K562 (cell line): ENCODE measurements around the gene SERPINA12. TPM values are rescaled to one million over a fixed set of nuclear protein-coding genes. Genes with fewer than 3 reads are reported as not detected.

Experiments
- ATAC-seq: fragments of 200-7000 bp; cut with Tn5 transposase; 3 replicates; pipeline ENCODE4 v1.9.1; 2020; ENCODE audit warnings: moderate library complexity
- BruUV-seq: library from RNA; stranded (reverse); fragments of 400-500 nt; replicated peaks from 2 replicates; lab custom pipeline; 2021; lab: Mats Ljungman, UMichigan
- CTCF ChIA-PET: fragments of 300-600 bp; formaldehyde crosslinking; extraction: SDS; loops from one replicate; lab custom pipeline; 2021; ENCODE audit warnings: low intra/inter-chr PET ratio; lab: Yijun Ruan, JAX
- POLR2A ChIA-PET: fragments of 300-600, 350-650 bp; sonication (Branson Sonifier 250); formaldehyde crosslinking; extraction: SDS; loops from one replicate; lab custom pipeline; 2021; ENCODE audit warnings: antibody characterized with exemption, inconsistent platforms; lab: Yijun Ruan, JAX
- DNase-seq, 4 experiments: peaks; one replicate each; pipeline versions ENCODE4 v3.0.0 to v3.0.0-alpha.2; 2011 to 2018; ENCODE audit warnings: low spot score in 3 of 4, mixed read lengths in 3 of 4; ENCODE audit errors: extremely low read depth in 1 of 4
- FAIRE-seq: peaks from 2 replicates; lab custom pipeline; 2011; peaks lifted over from hg19 to GRCh38; lab: Jason Lieb, UNC
- H2AFZ ChIP-seq: 2 replicates; pipeline ENCODE4 v1.6.0; 2011; ENCODE audit warnings: low read depth, low read length, control low read depth, inconsistent platforms
- H3K27ac ChIP-seq: fragments of 200-600 bp; 3 replicates; pipeline ENCODE4 v1.8.0; 2011; ENCODE audit warnings: low read depth, mild to moderate bottlenecking, control low read depth, inconsistent platforms, low read length, moderate library complexity, mixed read lengths; ENCODE audit errors: extremely low read depth
- H3K27me3 ChIP-seq, 2 experiments: fragments of 300-600 bp in 1 of 2; 2 replicates in 1 of 2; 3 replicates in 1 of 2; pipeline versions ENCODE4 v1.6.0 to v1.8.0; 2011; ENCODE audit warnings: inconsistent platforms in 2 of 2, low read length in 2 of 2, mild to moderate bottlenecking in 1 of 2, mixed read lengths in 1 of 2, moderate library complexity in 1 of 2; ENCODE audit not compliant: control insufficient read depth in 2 of 2, insufficient read depth in 2 of 2
- H3K36me3 ChIP-seq: fragments of 300-600 bp; 3 replicates; pipeline ENCODE4 v1.8.0; 2011; ENCODE audit warnings: mild to moderate bottlenecking, low read length, inconsistent platforms; ENCODE audit not compliant: control insufficient read depth, insufficient read depth
- H3K4me1 ChIP-seq, 2 experiments: fragments of 200-600 bp in 1 of 2; replicated peaks in 1 of 2; 2 replicates in 1 of 2; 3 replicates in 1 of 2; pipeline versions ENCODE4 v1.5.1 to v1.8.0; 2011; ENCODE audit warnings: inconsistent platforms in 2 of 2, low read length in 2 of 2, mild to moderate bottlenecking in 1 of 2, mixed read lengths in 1 of 2, moderate library complexity in 1 of 2; ENCODE audit not compliant: control insufficient read depth in 2 of 2, insufficient read depth in 2 of 2
- H3K4me2 ChIP-seq: 2 replicates; pipeline ENCODE4 v1.6.1; 2011; ENCODE audit warnings: low read length, control low read depth, inconsistent platforms, mixed read lengths; ENCODE audit not compliant: insufficient read depth
- H3K4me3 ChIP-seq: fragments of 200-600 bp; sonication (generic), shearing (Covaris generic); 2 replicates; pipeline ENCODE4 v1.5.1; 2016; ENCODE audit warnings: control low read depth, inconsistent platforms
- H3K79me2 ChIP-seq: fragments of 200-600 bp; 3 replicates; pipeline ENCODE4 v1.8.0; 2011; ENCODE audit warnings: low read length, inconsistent platforms; ENCODE audit not compliant: control insufficient read depth, insufficient read depth
- H3K9ac ChIP-seq, 2 experiments: 2 replicates each; pipeline versions ENCODE4 v1.6.0 to v1.6.1; 2011; ENCODE audit warnings: low read depth in 2 of 2, low read length in 2 of 2, control low read depth in 1 of 2, inconsistent platforms in 1 of 2, mild to moderate bottlenecking in 1 of 2, mixed read lengths in 1 of 2; ENCODE audit not compliant: insufficient read depth in 1 of 2
- H3K9me1 ChIP-seq: one replicate; pipeline ENCODE4 v1.6.0; 2011; ENCODE audit warnings: inconsistent platforms, mild to moderate bottlenecking, low read length, moderate library complexity; ENCODE audit not compliant: control insufficient read depth, insufficient read depth
- H3K9me3 ChIP-seq: replicated peaks from 2 replicates; pipeline ENCODE4 v1.5.1; 2011; ENCODE audit warnings: low read depth, low read length, inconsistent platforms; ENCODE audit not compliant: control insufficient read depth, insufficient read depth
- H4K20me1 ChIP-seq: replicated peaks from 2 replicates; pipeline ENCODE4 v1.6.1; 2011; ENCODE audit warnings: low read length, inconsistent platforms, mixed read lengths; ENCODE audit not compliant: control insufficient read depth, insufficient read depth
- CBX8 ChIP-seq: fragments of 200-600 bp; sonication (generic); IDR thresholded peaks from 2 replicates; pipeline ENCODE4 v1.6.1; 2012; ENCODE audit warnings: borderline replicate concordance, mixed run types, low read depth, mild to moderate bottlenecking, moderate library complexity, mixed read lengths, low read length, control low read depth, inconsistent platforms; ENCODE audit not compliant: poor library complexity, severe bottlenecking; ENCODE audit errors: extremely low read depth
- CREM ChIP-seq: IDR thresholded peaks from 2 replicates; pipeline ENCODE4 v1.6.1; 2014; ENCODE audit warnings: antibody characterized with exemption, low read depth
- DMBX1 ChIP-seq: fragments of 250-450 bp; sonication (Bioruptor Pico); IDR thresholded peaks from 2 replicates; pipeline ENCODE4 v1.8.0; 2022; ENCODE audit warnings: inconsistent platforms, mild to moderate bottlenecking, moderate library complexity, borderline replicate concordance
- E2F1 ChIP-seq: sonication (generic); formaldehyde crosslinking; IDR thresholded peaks from 2 replicates; pipeline ENCODE4 v1.8.1; 2023; ENCODE audit warnings: mild to moderate bottlenecking, missing genetic modification reagents, moderate library complexity
- E2F5 ChIP-seq: sonication (generic); formaldehyde crosslinking; IDR thresholded peaks from 2 replicates; pipeline ENCODE4 v1.8.0; 2022; ENCODE audit warnings: mild to moderate bottlenecking, missing genetic modification reagents
- ETS2 ChIP-seq: IDR thresholded peaks from 2 replicates; pipeline ENCODE4 v1.6.1; 2016; ENCODE audit warnings: borderline replicate concordance, missing genetic modification characterization, mild to moderate bottlenecking, moderate library complexity, missing compliant biosample characterization; ENCODE audit not compliant: poor library complexity, severe bottlenecking
- FOXA1 ChIP-seq: fragments of 450-650 bp; IDR thresholded peaks from 2 replicates; pipeline ENCODE4 v1.6.1; 2016; ENCODE audit warnings: mild to moderate bottlenecking, borderline replicate concordance
- HNRNPUL1 ChIP-seq: fragments of 200-400 bp; formaldehyde crosslinking; IDR thresholded peaks from 2 replicates; pipeline ENCODE4 v1.6.1; 2017; ENCODE audit warnings: low read length
- PHTF2 ChIP-seq: fragments of 250-450 bp; sonication (Bioruptor Pico); IDR thresholded peaks from 2 replicates; pipeline ENCODE4 v1.5.0; 2021; ENCODE audit warnings: mild to moderate bottlenecking
- POLR3G ChIP-seq: IDR thresholded peaks from 2 replicates; pipeline ENCODE4 v1.6.1; 2011; ENCODE audit not compliant: insufficient read length, insufficient replicate concordance; ENCODE audit errors: extremely low read depth
- TAL1 ChIP-seq: fragments of 450-650 bp; IDR thresholded peaks from 2 replicates; pipeline ENCODE4 v1.6.1; 2016; ENCODE audit warnings: mild to moderate bottlenecking
- TBL1XR1 ChIP-seq, 2 experiments: IDR thresholded peaks; 2 replicates each; pipeline ENCODE4 v1.6.1; 2012; ENCODE audit warnings: improper control_type of control experiment in 2 of 2, low read length in 2 of 2, mild to moderate bottlenecking in 1 of 2
- U2AF1 ChIP-seq: fragments of 200-400 bp; formaldehyde crosslinking; optimal IDR thresholded peaks from 2 replicates; pipeline ENCODE3; 2017; ENCODE audit warnings: mild to moderate bottlenecking, low read depth, low read length, moderate library complexity
- ZNF347 ChIP-seq: fragments of 450-650 bp; formaldehyde crosslinking; IDR thresholded peaks from 2 replicates; pipeline ENCODE4 v1.4.0; 2020; ENCODE audit warnings: low read depth, mild to moderate bottlenecking, moderate library complexity
- ZNF766 ChIP-seq: fragments of 200-800 bp; sonication (Bioruptor generic); conservative IDR thresholded peaks from 2 replicates; pipeline ENCODE4 v1.6.1; 2016; ENCODE audit warnings: missing genetic modification characterization, missing compliant biosample characterization
- WGBS: fragments of 100-300 bp; shearing (Covaris generic); methylation state at CpG from one replicate; pipeline ENCODE4 v1.1.6; 2016; ENCODE audit warnings: low coverage, mixed read lengths; ENCODE audit not compliant: insufficient coverage; ENCODE audit errors: missing lambda C conversion rate; 5-methylcytosine and 5-hydroxymethylcytosine counted together
- in situ Hi-C: fragments of 300-500 bp; cut with MboI; formaldehyde crosslinking; loops from 4 replicates; pipeline ENCODE4 v1.15.0; 2018; ENCODE audit warnings: inconsistent platforms, mixed read lengths
- intact Hi-C: fragments of 100-400 bp; cut with micrococcal nuclease; formaldehyde crosslinking; loops from 2 replicates; pipeline ENCODE4 v1.14.2; 2022
- polyA plus RNA-seq, 8 experiments: library from polyadenylated mRNA; depleted of rRNA in 4 of 8; stranded (reverse) in 5 of 8; unstranded in 3 of 8; fragments of >200 nt; fragmentation: Nextera tagmentation in 2 of 8; fragmentation: Illumina TruSeq in 1 of 8; extraction: Ambion mirVana in 2 of 8; extraction: Trizol in 1 of 8; gene quantifications; 2 replicates each; pipeline versions ENCODE4 v1.2.1 to v1.2.3, GENCODE V29; 2011 to 2014; ENCODE audit warnings: inconsistent platforms in 1 of 8, missing spikeins in 1 of 8
- total RNA-seq, 7 experiments: library from RNA; depleted of rRNA in 6 of 7; stranded (reverse); fragments of >200 nt in 6 of 7; fragmentation: Illumina TruSeq in 2 of 7; extraction: Trizol in 2 of 7; gene quantifications; 2 replicates each; pipeline versions ENCODE4 v1.2.1 to v1.2.3, GENCODE V29; 2011 to 2021; ENCODE audit warnings: low replicate concordance in 1 of 7

The SERPINA12 gene
- total and polyA plus RNA-seq, 9 of the 15 experiments (the other 6 are each of a cell fraction or from before 2014, with no cell fraction given): not detected

GRCh38 chr14:94550041-94550440, 40.8 kb upstream of the SERPINA12 start:
- H3K79me2 ChIP-seq: no peaks in the 10 kb centered on the region
- intact Hi-C loops: no loop called here
- H3K9me1 ChIP-seq: no peaks in the 10 kb centered on the region
- DNase-seq (no peak), FAIRE-seq (no peak), ATAC-seq (no peak)
- no peaks in the 10 kb centered on the region for H3K4me1 ChIP-seq
- H3K4me3 ChIP-seq: no peak overlapping the region
- CTCF ChIA-PET: no interaction called here
- no peak overlapping the region for H3K27ac ChIP-seq
- no TSS peak for BruUV-seq
- POLR2A ChIA-PET: interaction anchor here (0.5 to 0.6 kb wide), 2 partner anchors 407 to 451 kb away, joined by 3 read pairs; no protein-coding TSS in a partner anchor
- no peak for TF ChIP-seq HNRNPUL1
- TF ChIP-seq POLR3G: no peak
- TF ChIP-seq U2AF1: no peak
- TF ChIP-seq E2F5: no peak
- TF ChIP-seq ZNF347 (CRISPR knock-in tag): no peak
- TF ChIP-seq TAL1: no peak
- TF ChIP-seq DMBX1 (CRISPR knock-in tag): no peak
- TF ChIP-seq CREM: no peak
- TF ChIP-seq ETS2 (tag): no peak
- TF ChIP-seq FOXA1: no peak
- no peak for TF ChIP-seq CBX8
- no peak for TF ChIP-seq ZNF766 (CRISPR knock-in tag)
- TF ChIP-seq PHTF2 (CRISPR knock-in tag): no peak
- TF ChIP-seq E2F1 (CRISPR knock-in tag): no peak
- no peak for TF ChIP-seq TBL1XR1 (IDR thresholded peaks at IDR 0.05; ENCODE audit: low read length in 2 of 2)
- TF ChIP-seq, all 486 proteins: peak for 0
- in situ Hi-C loops: no loop called here
- Histone ChIP-seq H3K36me3 (no peaks in the 10 kb centered on the region), H3K9ac (no peak overlapping the region), H4K20me1 (no peaks in the 10 kb centered on the region), H3K9me3 (no peaks in the 10 kb centered on the region), H2AFZ (no peak overlapping the region), H3K27me3 (no peaks in the 10 kb centered on the region), H3K4me2 (no peak overlapping the region)
- WGBS: 10% methylated on average over 4 of the region's 8 CpGs
